Vagina (tissue), 2 donors: Measurements from ENCODE around the gene TAS1R3.

Source experiments
- CTCF ChIP-seq, 3 experiments: fragments of 450-650 bp in 2 of 3; fragments of 200-600 bp in 1 of 3; sonication (generic) in 1 of 3; IDR thresholded peaks; one replicate each; pipeline ENCODE4 v1.5.1; 2017 to 2019; ENCODE audit warnings: antibody characterized with exemption in 3 of 3, mild to moderate bottlenecking in 2 of 3, moderate library complexity in 2 of 3
- POLR2A ChIP-seq, 2 donors: fragments of 450-650 bp; IDR thresholded peaks; one replicate each; pipeline ENCODE4 v1.6.1; 2017; ENCODE audit warnings: antibody characterized with exemption in 2 of 2, mild to moderate bottlenecking in 2 of 2, moderate library complexity in 2 of 2

DNA sequence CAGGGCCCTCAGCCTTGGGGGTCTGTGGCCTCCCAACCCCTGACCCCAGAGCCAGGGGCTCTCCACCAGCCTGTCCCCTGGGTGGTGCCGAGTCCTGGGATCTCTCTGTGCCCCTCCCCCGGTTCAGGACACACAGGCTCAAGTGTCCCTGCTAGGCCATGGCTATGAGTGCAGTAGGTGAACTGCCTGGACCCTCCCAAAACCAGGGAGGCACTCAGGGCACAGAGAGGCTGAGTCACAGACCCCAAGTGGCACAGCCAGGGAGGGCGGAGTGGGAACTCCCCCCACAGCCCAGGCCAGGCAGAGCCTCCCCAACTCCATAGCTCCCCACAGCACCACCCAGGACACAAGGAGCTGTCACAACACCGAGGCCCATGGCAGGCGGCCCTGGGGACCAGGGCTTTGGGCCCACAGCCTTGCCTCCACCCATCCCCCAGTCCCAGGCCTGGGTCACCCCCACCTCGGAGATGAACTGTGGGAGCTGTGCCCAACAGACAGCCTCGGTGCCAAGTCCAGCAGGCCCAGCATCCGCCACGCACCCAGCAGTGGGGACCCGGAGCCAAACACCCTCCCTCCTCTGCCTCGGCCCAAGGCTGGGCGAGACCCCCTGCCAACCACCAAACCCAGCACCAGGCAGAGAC, 14.9 kb downstream of the TAS1R3 start:
- TF ChIP-seq CTCF (IDR thresholded peaks at IDR 0.05) (no peak), POLR2A (IDR thresholded peaks at IDR 0.05) (no peak)
